Endodermal cell (in vitro differentiated cells): ENCODE measurements around the gene NT5E. TPM values are rescaled to one million over a fixed set of nuclear protein-coding genes. Genes with fewer than 3 reads are reported as not detected.

Experiments
- DNase-seq: peaks from one replicate; pipeline ENCODE4 v3.0.0-alpha.2; 2017
- H3K27ac ChIP-seq: 2 replicates; pipeline ENCODE4 v1.5.1; 2013; ENCODE audit warnings: mild to moderate bottlenecking, low read depth, low read length, moderate library complexity
- H3K27me3 ChIP-seq: 2 replicates; pipeline ENCODE4 v1.6.1; 2013; ENCODE audit warnings: mild to moderate bottlenecking, low read length, moderate library complexity; ENCODE audit not compliant: insufficient read depth, control insufficient read depth, poor library complexity, severe bottlenecking
- H3K36me3 ChIP-seq: 2 replicates; pipeline ENCODE4 v1.7.0; 2013; ENCODE audit warnings: mild to moderate bottlenecking, low read length, moderate library complexity; ENCODE audit not compliant: control insufficient read depth, insufficient read depth
- H3K4me1 ChIP-seq: one replicate; pipeline ENCODE4 v1.7.0; 2013; ENCODE audit warnings: low read length; ENCODE audit not compliant: control insufficient read depth, insufficient read depth
- H3K4me3 ChIP-seq: 2 replicates; pipeline ENCODE4 v1.5.1; 2013; ENCODE audit warnings: mild to moderate bottlenecking, low read length, moderate library complexity
- H3K9ac ChIP-seq: 2 replicates; pipeline ENCODE4 v1.6.1; 2013; ENCODE audit warnings: mild to moderate bottlenecking, low read length, moderate library complexity; ENCODE audit not compliant: poor library complexity, severe bottlenecking; ENCODE audit errors: extremely low read depth
- H3K9me3 ChIP-seq: 2 replicates; pipeline ENCODE4 v1.6.1; 2013; ENCODE audit warnings: mild to moderate bottlenecking, low read length, moderate library complexity; ENCODE audit not compliant: control insufficient read depth
- H3K27ac Mint-ChIP-seq: 2 replicates; pipeline ENCODE4 v1.8.0; 2020; ENCODE audit warnings: mixed read lengths
- H3K27me3 Mint-ChIP-seq: 2 replicates; pipeline ENCODE4 v1.8.0; 2021; ENCODE audit warnings: mild to moderate bottlenecking, mixed read lengths; ENCODE audit not compliant: insufficient read depth
- H3K36me3 Mint-ChIP-seq: 2 replicates; pipeline ENCODE4 v1.8.0; 2020; ENCODE audit warnings: low read depth, mixed read lengths
- H3K4me1 Mint-ChIP-seq: 2 replicates; pipeline ENCODE4 v1.8.0; 2020; ENCODE audit warnings: mixed read lengths
- H3K4me3 Mint-ChIP-seq: 2 replicates; pipeline ENCODE4 v1.8.0; 2020; ENCODE audit warnings: mild to moderate bottlenecking, moderate library complexity, mixed read lengths
- H3K9me3 Mint-ChIP-seq: 2 replicates; pipeline ENCODE4 v1.8.0; 2020; ENCODE audit warnings: mild to moderate bottlenecking, mixed read lengths
- WGBS, 2 experiments: methylation state at CpG; one replicate each; pipeline versions ENCODE4 v1.1.5 to v1.1.7; 2013; ENCODE audit warnings: missing lambda C conversion rate in 2 of 2, mixed read lengths in 1 of 2; ENCODE audit not compliant: insufficient coverage in 1 of 2, insufficient read length in 1 of 2; 5-methylcytosine and 5-hydroxymethylcytosine counted together
- total RNA-seq, 2 donors: library from RNA; stranded (reverse); fragmentation: NEBNext Ultra II Directional in 1 of 2; extraction: Animal tissue kit (Norgen Biotek cat#: 25700) in 1 of 2; gene quantifications; 2 replicates in 1 of 2; 3 replicates in 1 of 2; pipeline ENCODE4 v1.2.1, GENCODE V29; 2021
- TF ChIP-seq, protein P1 (sequence below): fragments of 200-600 bp; sonication (generic); conservative IDR thresholded peaks from 2 replicates; pipeline ENCODE4 v1.5.0; 2021; ENCODE audit warnings: antibody characterized with exemption, mild to moderate bottlenecking

NT5E gene
- total RNA-seq, 2 donors from 2014 or later: 0.33 to 0.75 TPM

DNA sequence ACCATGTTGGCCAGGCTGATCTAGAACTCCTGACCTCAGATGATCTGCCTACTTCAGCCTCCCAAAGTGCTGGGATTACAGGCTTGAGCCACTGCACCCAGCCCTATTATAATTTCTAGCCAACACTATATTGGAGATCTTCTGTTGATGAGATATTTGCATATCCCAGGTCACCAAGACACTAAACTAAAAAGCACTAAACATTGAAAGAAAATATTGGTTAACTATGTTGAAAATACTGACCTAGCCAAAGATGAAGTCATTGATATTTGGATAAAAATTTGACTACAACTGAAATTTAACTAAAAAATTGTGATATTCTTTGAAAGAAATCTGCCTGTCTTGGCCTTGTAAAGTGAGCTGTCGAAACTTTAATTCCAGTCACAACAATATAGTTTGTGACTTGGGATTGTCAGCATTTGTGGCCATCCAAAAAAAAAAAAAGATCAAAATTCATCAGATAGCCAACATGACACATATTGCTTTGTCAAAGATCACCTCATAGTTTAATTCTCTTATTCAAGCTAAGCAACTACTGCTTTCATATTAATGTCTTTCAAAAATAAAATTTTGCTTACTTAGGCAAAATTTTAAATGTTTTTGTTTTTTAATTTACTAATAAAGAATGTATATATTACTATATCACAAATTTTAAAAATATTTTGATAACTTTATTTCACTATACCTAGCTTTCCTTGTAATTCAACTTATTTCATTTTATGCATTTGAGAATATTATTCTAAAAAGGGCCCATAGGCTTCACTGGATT lies 6.3 kb upstream of the NT5E start:
- Mint-ChIP-seq H3K4me3 (no peak overlapping the region), H3K36me3 (no peaks in the 10 kb centered on the region), H3K27ac (no peak overlapping the region), H3K9me3 (peaks cover 14% of the 10 kb centered on the region), H3K27me3 (peaks cover 24% of the 10 kb centered on the region), H3K4me1 (no peaks in the 10 kb centered on the region)
- Histone ChIP-seq H3K4me1 (no peaks in the 10 kb centered on the region), H3K9ac (no peak overlapping the region), H3K27ac (no peak overlapping the region), H3K4me3 (no peak overlapping the region), H3K27me3 (peaks cover 22% of the 10 kb centered on the region), H3K36me3 (no peaks in the 10 kb centered on the region), H3K9me3 (no peaks in the 10 kb centered on the region)
- WGBS, 2 experiments: 94 to 100% methylated on average over 1 of the region's 1 CpG
- TF ChIP-seq, protein P1, sequence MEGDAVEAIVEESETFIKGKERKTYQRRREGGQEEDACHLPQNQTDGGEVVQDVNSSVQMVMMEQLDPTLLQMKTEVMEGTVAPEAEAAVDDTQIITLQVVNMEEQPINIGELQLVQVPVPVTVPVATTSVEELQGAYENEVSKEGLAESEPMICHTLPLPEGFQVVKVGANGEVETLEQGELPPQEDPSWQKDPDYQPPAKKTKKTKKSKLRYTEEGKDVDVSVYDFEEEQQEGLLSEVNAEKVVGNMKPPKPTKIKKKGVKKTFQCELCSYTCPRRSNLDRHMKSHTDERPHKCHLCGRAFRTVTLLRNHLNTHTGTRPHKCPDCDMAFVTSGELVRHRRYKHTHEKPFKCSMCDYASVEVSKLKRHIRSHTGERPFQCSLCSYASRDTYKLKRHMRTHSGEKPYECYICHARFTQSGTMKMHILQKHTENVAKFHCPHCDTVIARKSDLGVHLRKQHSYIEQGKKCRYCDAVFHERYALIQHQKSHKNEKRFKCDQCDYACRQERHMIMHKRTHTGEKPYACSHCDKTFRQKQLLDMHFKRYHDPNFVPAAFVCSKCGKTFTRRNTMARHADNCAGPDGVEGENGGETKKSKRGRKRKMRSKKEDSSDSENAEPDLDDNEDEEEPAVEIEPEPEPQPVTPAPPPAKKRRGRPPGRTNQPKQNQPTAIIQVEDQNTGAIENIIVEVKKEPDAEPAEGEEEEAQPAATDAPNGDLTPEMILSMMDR: no peak
- no peak for DNase-seq

DNA sequence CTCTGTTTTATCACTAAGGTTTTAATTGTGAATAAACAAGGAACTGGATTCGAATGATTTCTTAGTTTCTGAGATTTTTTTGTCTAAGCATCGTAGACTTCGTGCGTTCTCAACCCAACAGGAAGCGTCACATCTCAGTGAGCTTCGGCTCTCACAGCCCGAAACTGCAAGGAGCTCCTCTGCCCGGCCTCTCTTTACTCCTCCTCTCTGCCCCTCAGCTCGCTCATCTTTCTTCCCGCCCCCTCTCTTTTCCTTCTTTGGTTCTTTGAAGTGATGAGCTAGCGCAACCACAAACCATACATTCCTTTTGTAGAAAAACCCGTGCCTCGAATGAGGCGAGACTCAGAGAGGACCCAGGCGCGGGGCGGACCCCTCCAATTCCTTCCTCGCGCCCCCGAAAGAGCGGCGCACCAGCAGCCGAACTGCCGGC lies 480 bp upstream of the NT5E start:
- H3K27ac ChIP-seq: no peak overlapping the region
- H3K4me3 ChIP-seq: peak overlapping the region; percentile 86
- Mint-ChIP-seq H3K4me3 (peak overlapping the region; percentile 64), H3K27me3 (peaks cover 82% of the 10 kb centered on the region), H3K27ac (no peak overlapping the region), H3K36me3 (no peaks in the 10 kb centered on the region), H3K4me1 (peaks cover 26% of the 10 kb centered on the region), H3K9me3 (no peaks in the 10 kb centered on the region)
- no peaks in the 10 kb centered on the region for H3K9me3 ChIP-seq
- no peak overlapping the region for H3K9ac ChIP-seq
- 1% methylated on average over 12 to 24 of the region's 24 CpGs for WGBS, 2 experiments
- TF ChIP-seq, protein P1: no peak
- H3K27me3 ChIP-seq: peaks cover 77% of the 10 kb centered on the region
- H3K4me1 ChIP-seq: no peaks in the 10 kb centered on the region
- no peak for DNase-seq
- H3K36me3 ChIP-seq: no peaks in the 10 kb centered on the region

DNA sequence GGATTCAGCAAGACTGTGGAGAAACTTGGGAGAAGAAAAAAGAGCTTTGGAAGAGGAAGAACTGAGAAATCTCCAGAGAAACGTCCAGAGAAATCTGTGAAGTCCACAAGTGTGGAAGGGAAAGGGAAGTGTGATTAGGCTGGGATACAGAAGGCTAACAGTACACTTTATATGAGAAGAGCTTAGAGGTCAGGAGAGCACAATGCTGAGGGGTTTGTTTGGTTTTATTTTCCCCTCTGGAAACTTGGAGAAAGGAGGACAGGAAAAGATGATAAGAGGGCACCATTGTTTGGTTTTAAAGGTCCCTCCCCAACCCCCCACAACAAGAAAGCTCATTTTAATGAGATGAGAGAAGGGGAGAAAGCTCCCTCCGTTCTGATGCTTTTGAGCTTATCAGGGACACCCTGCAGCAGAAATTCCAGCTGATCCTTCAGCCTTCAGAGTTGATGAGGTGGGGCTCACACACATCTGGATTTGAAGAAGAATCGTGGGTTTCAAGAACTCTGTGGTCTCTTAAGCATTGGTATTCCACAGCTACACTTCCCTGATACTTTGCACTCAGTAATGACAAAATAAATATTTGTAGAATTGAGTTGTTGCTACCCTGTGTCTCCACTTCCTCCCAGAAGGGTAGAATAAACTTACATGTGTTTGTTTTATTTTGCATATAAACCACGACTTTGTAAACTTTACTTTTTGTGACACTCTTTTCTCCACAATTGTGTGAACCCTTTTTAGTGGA lies 1.9 kb downstream of the NT5E start:
- no peaks in the 10 kb centered on the region for H3K9me3 Mint-ChIP-seq
- no peak overlapping the region for H3K4me3 Mint-ChIP-seq
- TF ChIP-seq, protein P1: no peak
- WGBS, 2 experiments: 50% methylated on average over 2 to 3 of the region's 4 CpGs
- Histone ChIP-seq H3K36me3 (no peaks in the 10 kb centered on the region), H3K9me3 (no peaks in the 10 kb centered on the region), H3K4me1 (no peaks in the 10 kb centered on the region), H3K27me3 (peaks cover 79% of the 10 kb centered on the region), H3K4me3 (peak overlapping the region; percentile 15), H3K27ac (no peak overlapping the region), H3K9ac (no peak overlapping the region)
- peaks cover 88% of the 10 kb centered on the region for H3K27me3 Mint-ChIP-seq
- DNase-seq: no peak
- H3K36me3 Mint-ChIP-seq: no peaks in the 10 kb centered on the region
- H3K27ac Mint-ChIP-seq: no peak overlapping the region
- peaks cover 29% of the 10 kb centered on the region for H3K4me1 Mint-ChIP-seq
